Ectodermal cell (in vitro differentiated cells): ENCODE results near the gene CHAF1A.

ENCODE experiments used
- H3K27ac ChIP-seq: 2 replicates; pipeline ENCODE4 v1.7.0; 2013; ENCODE audit warnings: mild to moderate bottlenecking, low read depth, low read length; ENCODE audit not compliant: insufficient read depth, poor library complexity, severe bottlenecking
- H3K27me3 ChIP-seq: 2 replicates; pipeline ENCODE4 v1.7.0; 2013; ENCODE audit warnings: mild to moderate bottlenecking, low read length; ENCODE audit not compliant: insufficient read depth, control insufficient read depth, poor library complexity, severe bottlenecking
- H3K36me3 ChIP-seq: one replicate; pipeline ENCODE4 v1.7.0; 2013; ENCODE audit warnings: low read length; ENCODE audit not compliant: control insufficient read depth, insufficient read depth
- H3K4me1 ChIP-seq: one replicate; pipeline ENCODE4 v1.7.0; 2013; ENCODE audit warnings: low read length; ENCODE audit not compliant: control insufficient read depth, insufficient read depth
- H3K4me3 ChIP-seq: 2 replicates; pipeline ENCODE4 v1.7.0; 2013; ENCODE audit warnings: low read depth, low read length, control low read depth; ENCODE audit not compliant: insufficient read depth
- H3K9me3 ChIP-seq: 2 replicates; pipeline ENCODE4 v1.7.0; 2013; ENCODE audit warnings: mild to moderate bottlenecking, low read length, moderate library complexity; ENCODE audit not compliant: control insufficient read depth
- WGBS, 2 experiments: methylation state at CpG; one replicate each; pipeline ENCODE4 v1.1.7; 2013; ENCODE audit warnings: missing lambda C conversion rate in 2 of 2; 5-methylcytosine and 5-hydroxymethylcytosine counted together

Gene CHAF1A

GRCh38 chr19:4441994-4442818, 39.8 kb downstream of the CHAF1A start:
- Histone ChIP-seq H3K27me3 (no peaks in the 10 kb centered on the region), H3K4me3 (no peak overlapping the region), H3K36me3 (peaks cover 23% of the 10 kb centered on the region), H3K4me1 (no peaks in the 10 kb centered on the region), H3K9me3 (no peaks in the 10 kb centered on the region), H3K27ac (no peak overlapping the region)
- 93 to 94% methylated on average over 22 of the region's 22 CpGs for WGBS, 2 experiments

DNA sequence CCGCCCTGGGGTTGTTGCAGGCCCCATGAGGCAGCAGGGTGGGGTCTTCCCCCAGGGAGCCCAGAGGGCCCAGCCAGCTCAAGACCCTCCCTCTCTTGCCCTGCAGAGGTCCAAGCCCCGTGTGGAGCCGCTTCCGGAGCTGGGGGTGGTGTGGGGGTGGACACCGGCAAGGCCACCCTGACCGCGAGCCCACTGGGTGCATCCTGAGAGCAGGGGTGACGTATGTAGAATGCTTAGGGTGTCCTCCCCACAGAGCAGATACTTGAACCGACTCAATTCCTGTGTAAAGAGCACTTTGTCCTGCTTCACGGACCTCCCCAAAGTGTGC, 40.3 kb downstream of the CHAF1A start:
- Histone ChIP-seq H3K27me3 (no peaks in the 10 kb centered on the region), H3K4me3 (no peak overlapping the region), H3K36me3 (peaks cover 27% of the 10 kb centered on the region), H3K27ac (no peak overlapping the region), H3K4me1 (no peaks in the 10 kb centered on the region), H3K9me3 (no peaks in the 10 kb centered on the region)
- WGBS, 2 experiments: 93 to 96% methylated on average over 10 of the region's 10 CpGs

DNA sequence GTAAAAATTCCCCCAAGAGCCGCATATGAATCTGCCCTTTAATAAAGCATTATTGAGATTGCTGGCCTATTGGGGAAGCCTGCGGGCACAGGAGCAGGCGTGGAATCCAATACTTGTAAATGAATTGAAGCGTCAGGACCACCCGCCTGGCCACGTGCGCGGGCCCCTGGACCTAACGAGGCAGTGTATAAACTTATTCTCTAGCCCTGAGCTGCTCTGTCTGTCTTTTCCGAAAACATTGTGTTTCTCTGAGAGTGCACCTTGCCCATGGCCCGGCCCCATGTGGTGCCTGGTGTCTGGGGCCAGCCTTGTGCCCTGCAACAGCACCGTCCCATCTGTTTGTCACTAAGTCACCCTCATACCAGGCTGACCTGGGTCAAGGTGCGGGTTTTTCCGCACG, 40.7 kb downstream of the CHAF1A start:
- H3K36me3 ChIP-seq: peaks cover 29% of the 10 kb centered on the region
- H3K4me1 ChIP-seq: no peaks in the 10 kb centered on the region
- 95 to 96% methylated on average over 15 of the region's 15 CpGs for WGBS, 2 experiments
- no peaks in the 10 kb centered on the region for H3K27me3 ChIP-seq
- H3K9me3 ChIP-seq: no peaks in the 10 kb centered on the region
- no peak overlapping the region for H3K4me3 ChIP-seq
- no peak overlapping the region for H3K27ac ChIP-seq

DNA sequence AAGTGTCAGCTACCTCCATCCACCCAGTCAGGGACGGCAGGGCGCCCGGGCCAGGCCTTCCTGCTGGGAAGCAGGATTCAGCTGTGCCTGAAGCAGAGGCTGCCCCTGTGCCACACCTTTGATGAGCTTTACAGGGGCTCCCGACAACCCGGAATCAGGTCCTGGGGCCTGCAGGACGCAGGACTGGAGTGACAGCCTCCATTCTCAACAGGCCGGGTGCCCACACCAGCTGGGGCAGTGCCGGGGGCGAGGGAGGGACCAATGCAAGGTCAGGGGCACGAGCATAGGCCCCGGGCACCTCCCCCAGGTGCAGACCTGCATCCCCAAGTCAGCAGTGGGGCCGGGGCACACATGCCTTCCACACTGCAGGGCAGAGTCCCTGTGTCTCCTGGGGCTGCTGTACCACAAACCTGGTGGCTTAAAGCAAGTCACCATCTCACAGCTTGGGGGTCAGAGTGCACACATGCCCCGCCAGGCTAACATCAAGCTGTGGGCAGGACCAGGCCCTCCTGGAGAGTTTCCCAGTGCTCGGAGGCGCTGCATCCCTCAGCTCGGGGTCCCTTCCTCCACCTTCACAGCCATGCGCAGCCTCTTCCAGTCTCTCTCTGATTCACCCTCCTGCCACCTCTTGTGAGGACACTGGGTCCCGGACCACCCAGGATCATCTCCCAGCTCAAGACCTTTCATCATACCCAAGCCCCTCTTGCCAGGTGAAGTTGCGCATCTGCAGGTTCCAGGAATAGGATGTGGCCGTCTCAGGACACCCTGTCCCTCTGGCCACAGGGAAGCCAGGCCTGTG, 41.7 kb downstream of the CHAF1A start:
- WGBS, 2 experiments: 91% methylated on average over 20 of the region's 20 CpGs
- Histone ChIP-seq H3K36me3 (peaks cover 27% of the 10 kb centered on the region), H3K27me3 (no peaks in the 10 kb centered on the region), H3K9me3 (no peaks in the 10 kb centered on the region), H3K27ac (no peak overlapping the region), H3K4me1 (no peaks in the 10 kb centered on the region), H3K4me3 (no peak overlapping the region)

DNA sequence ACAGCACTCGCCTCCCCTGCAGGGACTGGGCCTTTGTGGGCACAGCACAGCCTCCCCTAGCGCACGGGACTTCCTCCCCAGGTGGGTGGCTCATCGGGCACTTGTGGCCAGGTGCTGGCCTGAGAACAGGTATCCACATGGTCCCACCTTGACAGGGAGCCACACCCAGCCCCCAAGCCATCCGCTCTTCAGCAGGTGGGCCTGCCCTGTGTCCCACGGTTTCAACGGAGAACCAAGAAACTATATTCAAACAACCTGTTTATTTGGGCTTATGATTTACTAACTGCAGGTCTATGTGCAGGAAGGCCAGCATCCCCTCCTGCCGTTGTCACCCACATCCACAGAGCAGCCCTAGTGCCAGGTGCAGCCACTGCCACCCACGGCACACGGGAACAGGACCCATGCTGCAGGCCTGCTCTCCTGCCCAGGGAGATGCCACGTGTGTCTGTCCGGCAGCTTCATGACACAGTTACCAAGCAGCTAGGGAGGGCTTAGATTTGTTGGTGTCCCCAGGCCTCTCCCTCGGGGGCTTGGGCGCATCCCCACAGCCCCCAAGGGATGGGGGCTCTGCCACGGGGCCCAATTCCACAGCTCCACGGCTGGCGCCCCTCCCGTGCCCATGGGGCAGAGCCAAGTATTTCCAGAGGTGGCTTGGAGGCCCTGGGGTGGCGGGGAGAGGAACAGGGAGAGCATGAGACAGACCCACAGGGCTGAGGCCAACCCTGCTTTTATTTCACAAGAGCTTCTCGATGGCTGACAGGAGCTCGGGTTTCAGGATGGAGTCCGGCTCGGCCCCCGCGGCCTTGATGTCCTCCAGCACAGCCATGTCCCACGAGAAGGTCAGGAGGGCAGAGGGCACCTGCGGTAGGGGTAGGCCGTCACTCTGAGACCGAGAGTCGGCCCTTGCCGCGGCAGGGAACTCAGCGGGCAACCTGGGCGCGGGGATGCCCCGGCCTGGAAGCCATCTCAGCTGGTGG, 42.6 kb downstream of the CHAF1A start:
- Histone ChIP-seq H3K27ac (no peak overlapping the region), H3K4me3 (no peak overlapping the region), H3K27me3 (no peaks in the 10 kb centered on the region), H3K36me3 (peaks cover 30% of the 10 kb centered on the region), H3K4me1 (no peaks in the 10 kb centered on the region), H3K9me3 (no peaks in the 10 kb centered on the region)
- WGBS, 2 experiments: 93% methylated on average over 36 of the region's 36 CpGs

GRCh38 chr19:4445963-4446703, 43.7 kb downstream of the CHAF1A start:
- peaks cover 30% of the 10 kb centered on the region for H3K36me3 ChIP-seq
- 95% methylated on average over 58 of the region's 58 CpGs for WGBS, 2 experiments

GRCh38 chr19:4446704-4447200, 44.3 kb downstream of the CHAF1A start:
- Histone ChIP-seq H3K27me3 (no peaks in the 10 kb centered on the region), H3K9me3 (no peaks in the 10 kb centered on the region), H3K4me1 (no peaks in the 10 kb centered on the region), H3K4me3 (no peak overlapping the region), H3K27ac (no peak overlapping the region), H3K36me3 (peaks cover 30% of the 10 kb centered on the region)
- WGBS, 2 experiments: 93 to 94% methylated on average over 15 of the region's 15 CpGs

More at GRCh38 chr19:4445963-4446703, 43.7 kb downstream of the CHAF1A start:
- H3K27me3 ChIP-seq: no peaks in the 10 kb centered on the region
- no peaks in the 10 kb centered on the region for H3K4me1 ChIP-seq
- H3K4me3 ChIP-seq: no peak overlapping the region
- H3K27ac ChIP-seq: no peak overlapping the region
- H3K9me3 ChIP-seq: no peaks in the 10 kb centered on the region

DNA sequence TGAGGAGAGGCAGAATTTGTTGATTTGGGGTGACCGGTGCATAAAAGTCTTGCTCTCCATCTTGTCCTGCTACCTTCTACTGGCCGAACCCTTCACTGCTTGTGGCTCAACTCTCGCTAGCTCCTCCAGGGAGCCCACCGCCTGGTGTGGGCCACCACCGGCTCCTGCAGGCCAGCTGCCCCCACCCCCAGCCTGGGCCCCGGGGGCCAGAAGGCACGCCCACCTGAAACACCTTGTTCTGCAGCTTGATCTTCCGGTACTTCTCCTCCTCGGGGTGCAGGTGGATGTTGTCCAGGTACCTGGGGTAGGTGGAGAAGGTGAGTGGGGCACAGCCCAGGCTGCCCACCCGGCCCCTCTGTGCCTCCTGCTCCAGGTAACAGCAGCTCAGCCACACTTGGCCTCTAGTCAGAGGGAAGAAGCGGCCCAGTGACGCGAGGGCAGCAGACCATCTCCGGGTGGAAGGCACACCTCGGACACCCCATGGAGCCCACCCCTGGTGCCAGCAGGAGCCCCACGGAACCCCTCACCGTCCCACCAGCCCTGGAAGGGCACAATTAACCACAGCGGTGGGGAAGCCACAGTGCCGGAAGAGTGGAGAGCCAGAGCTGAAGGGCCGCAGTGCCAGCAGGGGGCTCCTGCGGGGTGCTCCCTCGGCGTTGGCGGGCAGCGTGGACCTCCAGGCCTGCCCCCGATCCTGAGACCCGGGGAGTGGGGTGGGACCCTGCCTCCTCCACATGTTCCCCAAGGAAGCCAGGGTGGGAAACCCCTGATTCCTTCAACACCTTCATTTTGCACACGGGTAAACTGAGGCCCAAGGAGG, 45.1 kb downstream of the CHAF1A start:
- Histone ChIP-seq H3K27ac (peak overlapping the region; percentile 26), H3K4me3 (no peak overlapping the region), H3K9me3 (no peaks in the 10 kb centered on the region), H3K27me3 (no peaks in the 10 kb centered on the region), H3K36me3 (peaks cover 30% of the 10 kb centered on the region), H3K4me1 (no peaks in the 10 kb centered on the region)
- WGBS, 2 experiments: 95% methylated on average over 28 of the region's 28 CpGs
